ENCODE measurements around the gene PAGE1.

DNA sequence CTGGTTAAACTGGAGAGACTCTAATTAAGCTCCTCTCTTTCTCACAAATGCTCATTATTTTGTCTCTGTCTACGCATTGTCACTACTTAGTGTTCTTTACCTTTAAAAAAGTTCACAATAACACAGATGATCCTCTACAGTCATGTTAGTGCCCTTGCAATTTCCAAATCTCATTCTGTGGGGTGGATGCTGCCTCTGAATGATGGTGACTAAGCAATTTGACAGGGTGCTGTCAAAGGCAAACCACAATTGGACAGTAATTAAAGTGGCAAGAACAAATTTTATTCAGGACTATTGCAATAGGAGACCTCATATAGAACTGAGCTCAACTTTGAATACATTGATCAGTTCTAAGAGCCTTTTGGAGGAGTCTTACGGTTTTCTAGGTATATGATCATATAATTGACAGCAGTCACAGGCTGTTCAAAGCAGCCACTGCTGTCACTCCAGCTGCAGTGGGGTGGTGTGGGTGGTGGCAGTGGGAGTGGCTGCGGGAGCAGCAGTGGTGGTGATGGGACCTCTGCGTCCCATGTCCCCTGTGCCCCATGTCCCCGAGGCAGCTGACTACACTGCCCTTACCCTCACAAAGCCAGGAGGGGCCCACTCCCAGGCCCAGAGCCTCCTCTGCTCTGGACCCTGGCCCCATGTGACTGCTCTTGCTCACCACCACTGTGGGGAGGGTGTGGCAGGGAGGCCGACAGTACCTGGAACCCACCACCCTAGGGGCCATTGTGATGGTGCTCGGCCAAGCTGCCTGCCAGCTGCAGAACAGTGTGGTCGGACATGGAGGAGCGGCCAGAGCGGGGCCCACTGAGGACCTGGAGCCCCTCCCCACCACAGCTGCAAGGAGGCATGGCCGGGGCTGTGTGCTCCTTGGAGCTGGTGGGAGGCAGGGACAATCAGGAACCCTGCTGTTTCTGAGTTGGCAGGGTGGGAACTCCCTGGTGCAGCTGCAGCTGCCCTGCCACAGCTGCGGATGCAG lies 30.4 kb upstream of the PAGE1 start:
- TF ChIP-seq, protein P1, sequence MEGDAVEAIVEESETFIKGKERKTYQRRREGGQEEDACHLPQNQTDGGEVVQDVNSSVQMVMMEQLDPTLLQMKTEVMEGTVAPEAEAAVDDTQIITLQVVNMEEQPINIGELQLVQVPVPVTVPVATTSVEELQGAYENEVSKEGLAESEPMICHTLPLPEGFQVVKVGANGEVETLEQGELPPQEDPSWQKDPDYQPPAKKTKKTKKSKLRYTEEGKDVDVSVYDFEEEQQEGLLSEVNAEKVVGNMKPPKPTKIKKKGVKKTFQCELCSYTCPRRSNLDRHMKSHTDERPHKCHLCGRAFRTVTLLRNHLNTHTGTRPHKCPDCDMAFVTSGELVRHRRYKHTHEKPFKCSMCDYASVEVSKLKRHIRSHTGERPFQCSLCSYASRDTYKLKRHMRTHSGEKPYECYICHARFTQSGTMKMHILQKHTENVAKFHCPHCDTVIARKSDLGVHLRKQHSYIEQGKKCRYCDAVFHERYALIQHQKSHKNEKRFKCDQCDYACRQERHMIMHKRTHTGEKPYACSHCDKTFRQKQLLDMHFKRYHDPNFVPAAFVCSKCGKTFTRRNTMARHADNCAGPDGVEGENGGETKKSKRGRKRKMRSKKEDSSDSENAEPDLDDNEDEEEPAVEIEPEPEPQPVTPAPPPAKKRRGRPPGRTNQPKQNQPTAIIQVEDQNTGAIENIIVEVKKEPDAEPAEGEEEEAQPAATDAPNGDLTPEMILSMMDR (IDR thresholded peaks at IDR 0.05): no peak
- TF ChIP-seq POLR2AphosphoS5 (IDR thresholded peaks at IDR 0.05; ENCODE audit: low read depth, low read length) (no peak), SIN3A (IDR thresholded peaks at IDR 0.05; ENCODE audit: borderline replicate concordance, insufficient read depth, low read depth, low read length) (no peak), REST (IDR thresholded peaks at IDR 0.05; ENCODE audit: insufficient read depth in 1 of 2, low read depth in 2 of 2, low read length in 1 of 2) (no peak)
